Esophagus squamous epithelium (tissue), 5 donors: ENCODE measurements around the gene ETV6. TPM values are rescaled to one million over a fixed set of nuclear protein-coding genes. Genes with fewer than 3 reads are reported as not detected.

Source experiments
- DNase-seq: peaks from one replicate; lab custom pipeline; 2025; lab: John Stamatoyannopoulos, UW
- H3K27ac ChIP-seq, 4 donors: fragments of 200-600 bp; sonication (generic); one replicate each; pipeline ENCODE4 v1.5.1; 2016 to 2019; ENCODE audit warnings: mild to moderate bottlenecking in 1 of 4
- H3K27me3 ChIP-seq, 4 donors: fragments of 200-600 bp; sonication (generic); 1 replicate in 3 of 4; 2 replicates in 1 of 4; pipeline versions ENCODE4 v1.5.1 to v1.6.0; 2017 to 2021; ENCODE audit warnings: antibody characterized with exemption in 1 of 4
- H3K36me3 ChIP-seq, 3 donors: fragments of 200-600 bp; sonication (generic); one replicate each; pipeline ENCODE4 v1.5.1; 2016 to 2019
- H3K4me1 ChIP-seq, 3 donors: fragments of 200-600 bp; sonication (generic); one replicate each; pipeline ENCODE4 v1.5.1; 2017 to 2019
- H3K4me3 ChIP-seq, 4 donors: fragments of 200-600 bp; sonication (generic); 1 replicate in 3 of 4; 2 replicates in 1 of 4; pipeline ENCODE4 v1.5.1; 2016 to 2019; ENCODE audit warnings: mild to moderate bottlenecking in 2 of 4, moderate library complexity in 1 of 4
- H3K9me3 ChIP-seq, 3 donors: fragments of 200-600 bp; sonication (generic); one replicate each; pipeline ENCODE4 v1.5.1; 2016 to 2019
- CTCF ChIP-seq, 6 experiments: fragments of 450-650 bp in 4 of 6; fragments of 200-600 bp in 2 of 6; sonication (generic) in 2 of 6; IDR thresholded peaks; one replicate each; pipeline ENCODE4 v1.5.1; 2016 to 2019; ENCODE audit warnings: antibody characterized with exemption in 6 of 6, mild to moderate bottlenecking in 4 of 6, moderate library complexity in 4 of 6
- POLR2A ChIP-seq, 4 donors: fragments of 450-650 bp; IDR thresholded peaks; one replicate each; pipeline ENCODE4 v1.6.1; 2017; ENCODE audit warnings: antibody characterized with exemption in 4 of 4, mild to moderate bottlenecking in 4 of 4, moderate library complexity in 3 of 4
- WGBS, 2 donors: methylation state at CpG; one replicate each; pipeline ENCODE4 v1.1.5; 2018; 5-methylcytosine and 5-hydroxymethylcytosine counted together
- intact Hi-C: fragments of 100-400 bp; cut with DNase I; formaldehyde crosslinking; loops from one replicate; pipeline ENCODE4 v1.15.0; 2022
- total RNA-seq, 4 donors: library from RNA; depleted of rRNA; stranded (reverse); fragments of >200 nt; gene quantifications; one replicate each; pipeline ENCODE4 v1.1.0, GENCODE V29; 2016
- donor health status: DM: yes; HTN: yes; CAD: no.

The ETV6 gene
- 10 to 100 TPM; 11.3 to 17.3 (median 13.8) TPM for total RNA-seq

- 0% methylated on average over 3 to 14 of the region's 86 CpGs for WGBS, 2 donors
- intact Hi-C loops = no loop called here
- no peaks in the 10 kb centered on the region for H3K27me3 ChIP-seq
These were observed at the start of gene ETV6 for GRCh38 chr12:11649413-11650285. Gene ETV6, plus strand, starts transcription at chr12:11649674. Its CDS starts 454 bp downstream, at chr12:11650128.

GRCh38 chr12:11600199-11600598, 49.3 kb upstream of the ETV6 start:
- TF ChIP-seq POLR2A (IDR thresholded peaks at IDR 0.05) (no peak), CTCF (IDR thresholded peaks at IDR 0.05) (no peak)
- 78 to 94% methylated on average over 3 of the region's 3 CpGs for WGBS, 2 donors
- intact Hi-C loops = no loop called here

More at GRCh38 chr12:11649413-11650285, at the start of gene ETV6:
- Histone ChIP-seq H3K36me3 (no peaks in the 10 kb centered on the region), H3K4me1 (peaks cover 19 to 48% (median 33%) of the 10 kb centered on the region in 3 donors), H3K4me3 (peak within 1 kb of the TSS; percentile 78 to 92 (median 86)), H3K27ac (peak within 1 kb of the TSS; percentile 97 to 100 (median 98)), H3K9me3 (no peaks in the 10 kb centered on the region)
- no peak for DNase-seq
- TF ChIP-seq CTCF (IDR thresholded peaks at IDR 0.05) (no peak), POLR2A (IDR thresholded peaks at IDR 0.05) (peak in 1 of 4 donors; percentile 32)

GRCh38 chr12:11601647-11602046, 47.8 kb upstream of the ETV6 start:
- H3K4me1 ChIP-seq = peaks cover 0 to 4% (median 0%) of the 10 kb centered on the region in 3 donors
- DNase-seq = no peak
- TF ChIP-seq POLR2A (IDR thresholded peaks at IDR 0.05) = no peak
- TF ChIP-seq CTCF (IDR thresholded peaks at IDR 0.05) = no peak
- WGBS, 2 donors = 85 to 97% methylated on average over 1 of the region's 1 CpG
- H3K27me3 ChIP-seq = no peaks in the 10 kb centered on the region
- no peaks in the 10 kb centered on the region for H3K9me3 ChIP-seq
- H3K27ac ChIP-seq = no peak overlapping the region
- H3K4me3 ChIP-seq = no peak overlapping the region
- intact Hi-C loops = no loop called here
- no peaks in the 10 kb centered on the region for H3K36me3 ChIP-seq

More at GRCh38 chr12:11600199-11600598, 49.3 kb upstream of the ETV6 start:
- no peak overlapping the region for H3K4me3 ChIP-seq
- H3K27ac ChIP-seq = no peak overlapping the region
- H3K9me3 ChIP-seq = no peaks in the 10 kb centered on the region
- DNase-seq = no peak
- no peaks in the 10 kb centered on the region for H3K36me3 ChIP-seq
- H3K4me1 ChIP-seq = peaks cover 0 to 4% (median 0%) of the 10 kb centered on the region in 3 donors
- no peaks in the 10 kb centered on the region for H3K27me3 ChIP-seq

GRCh38 chr12:11607313-11608081, 42.0 kb upstream of the ETV6 start:
- H3K4me3 ChIP-seq = no peak overlapping the region
- TF ChIP-seq POLR2A (IDR thresholded peaks at IDR 0.05) = no peak
- TF ChIP-seq CTCF (IDR thresholded peaks at IDR 0.05) = no peak
- peaks cover 0 to 7% (median 0%) of the 10 kb centered on the region in 3 donors for H3K4me1 ChIP-seq
- H3K27ac ChIP-seq = no peak overlapping the region
- no peaks in the 10 kb centered on the region for H3K9me3 ChIP-seq
- 77 to 79% methylated on average over 10 of the region's 10 CpGs for WGBS, 2 donors
- DNase-seq = no peak
- intact Hi-C loops = no loop called here
- no peaks in the 10 kb centered on the region for H3K27me3 ChIP-seq
- H3K36me3 ChIP-seq = no peaks in the 10 kb centered on the region
